ENCODE data around the gene SDCBP2. TPM values are rescaled to one million over a fixed set of nuclear protein-coding genes. Genes with fewer than 3 reads are reported as not detected.

Gene SDCBP2
- total and polyA plus RNA-seq, 10 of the 15 experiments (the other 5 are each of a cell fraction or from before 2014, with no cell fraction given), result 0.16 to 2.4 (median 1.1) TPM; not detected in 1

DNA sequence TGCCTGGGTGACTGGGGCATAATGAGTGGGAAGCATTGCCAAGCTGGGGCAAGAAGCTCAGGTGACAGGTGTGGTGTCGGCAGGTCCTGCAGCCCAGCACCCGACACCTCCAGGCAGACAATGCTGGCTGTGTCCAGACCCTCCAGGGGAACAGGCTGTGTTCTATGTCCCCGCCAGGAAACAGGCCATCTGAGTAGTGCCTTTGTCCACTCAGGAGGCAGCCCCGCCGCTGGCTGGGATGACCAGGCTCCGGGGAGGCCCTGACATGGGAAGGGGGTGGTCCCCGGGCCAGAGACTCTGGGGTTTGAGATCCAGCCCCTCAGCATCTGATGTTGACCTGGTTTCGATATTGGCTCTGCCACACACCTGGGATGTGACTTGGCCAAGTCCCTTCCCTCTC, 34.4 kb downstream of the SDCBP2 start:
- Histone ChIP-seq H3K9me3 (replicated peaks; ENCODE audit: control insufficient read depth, insufficient read depth, low read length) (no peaks in the 10 kb centered on the region), H3K27me3 (replicated peaks in 1 of 2; ENCODE audit: control insufficient read depth in 2 of 2, insufficient read depth in 2 of 2, low read length in 1 of 2) (peaks cover 0 to 2% of the 10 kb centered on the region in 2 experiments; a peak in 3 of 4 replicates), H3K9ac (ENCODE audit: control insufficient read depth, insufficient read depth, low read length) (no peak overlapping the region), H4K20me1 (ENCODE audit: control insufficient read depth, insufficient read depth) (no peaks in the 10 kb centered on the region), H3K4me1 (ENCODE audit: control insufficient read depth, insufficient read depth, low read length) (no peaks in the 10 kb centered on the region), H3K27ac (ENCODE audit: control insufficient read depth, insufficient read depth) (no peak overlapping the region), H3K4me3 (no peak overlapping the region), H3K36me3 (ENCODE audit: control insufficient read depth in 2 of 2, insufficient read depth in 2 of 2, low read length in 1 of 2) (no peaks in the 10 kb centered on the region), H2AFZ (ENCODE audit: control insufficient read depth, low read depth, low read length) (no peak overlapping the region), H3K79me2 (ENCODE audit: control insufficient read depth, insufficient read depth, low read length) (no peaks in the 10 kb centered on the region), H3K4me2 (ENCODE audit: control insufficient read depth, insufficient read depth) (no peak overlapping the region)
- ChIA-PET POLR2A (no interaction called here), RAD21 (ENCODE audit: unreplicated experiment) (no interaction called here), SMC1A (ENCODE audit: uncharacterized antibody, unreplicated experiment) (no interaction called here), CTCF (no interaction called here)
- TF ChIP-seq, protein P1, sequence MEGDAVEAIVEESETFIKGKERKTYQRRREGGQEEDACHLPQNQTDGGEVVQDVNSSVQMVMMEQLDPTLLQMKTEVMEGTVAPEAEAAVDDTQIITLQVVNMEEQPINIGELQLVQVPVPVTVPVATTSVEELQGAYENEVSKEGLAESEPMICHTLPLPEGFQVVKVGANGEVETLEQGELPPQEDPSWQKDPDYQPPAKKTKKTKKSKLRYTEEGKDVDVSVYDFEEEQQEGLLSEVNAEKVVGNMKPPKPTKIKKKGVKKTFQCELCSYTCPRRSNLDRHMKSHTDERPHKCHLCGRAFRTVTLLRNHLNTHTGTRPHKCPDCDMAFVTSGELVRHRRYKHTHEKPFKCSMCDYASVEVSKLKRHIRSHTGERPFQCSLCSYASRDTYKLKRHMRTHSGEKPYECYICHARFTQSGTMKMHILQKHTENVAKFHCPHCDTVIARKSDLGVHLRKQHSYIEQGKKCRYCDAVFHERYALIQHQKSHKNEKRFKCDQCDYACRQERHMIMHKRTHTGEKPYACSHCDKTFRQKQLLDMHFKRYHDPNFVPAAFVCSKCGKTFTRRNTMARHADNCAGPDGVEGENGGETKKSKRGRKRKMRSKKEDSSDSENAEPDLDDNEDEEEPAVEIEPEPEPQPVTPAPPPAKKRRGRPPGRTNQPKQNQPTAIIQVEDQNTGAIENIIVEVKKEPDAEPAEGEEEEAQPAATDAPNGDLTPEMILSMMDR (IDR thresholded peaks at IDR 0.05 in 2 of 3, conservative IDR thresholded peaks at IDR 0.05 in 1 of 3; ENCODE audit: control insufficient read depth in 2 of 3, extremely low read depth in 1 of 3, insufficient read depth in 1 of 3, low read depth in 3 of 3, low read length in 3 of 3), result no peak
- TF ChIP-seq, protein P2, sequence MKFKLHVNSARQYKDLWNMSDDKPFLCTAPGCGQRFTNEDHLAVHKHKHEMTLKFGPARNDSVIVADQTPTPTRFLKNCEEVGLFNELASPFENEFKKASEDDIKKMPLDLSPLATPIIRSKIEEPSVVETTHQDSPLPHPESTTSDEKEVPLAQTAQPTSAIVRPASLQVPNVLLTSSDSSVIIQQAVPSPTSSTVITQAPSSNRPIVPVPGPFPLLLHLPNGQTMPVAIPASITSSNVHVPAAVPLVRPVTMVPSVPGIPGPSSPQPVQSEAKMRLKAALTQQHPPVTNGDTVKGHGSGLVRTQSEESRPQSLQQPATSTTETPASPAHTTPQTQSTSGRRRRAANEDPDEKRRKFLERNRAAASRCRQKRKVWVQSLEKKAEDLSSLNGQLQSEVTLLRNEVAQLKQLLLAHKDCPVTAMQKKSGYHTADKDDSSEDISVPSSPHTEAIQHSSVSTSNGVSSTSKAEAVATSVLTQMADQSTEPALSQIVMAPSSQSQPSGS (IDR thresholded peaks at IDR 0.05; ENCODE audit: low read length), result no peak
- TF ChIP-seq POLR2AphosphoS5 (IDR thresholded peaks at IDR 0.05; ENCODE audit: low read length), result no peak
- TF ChIP-seq, protein P3, sequence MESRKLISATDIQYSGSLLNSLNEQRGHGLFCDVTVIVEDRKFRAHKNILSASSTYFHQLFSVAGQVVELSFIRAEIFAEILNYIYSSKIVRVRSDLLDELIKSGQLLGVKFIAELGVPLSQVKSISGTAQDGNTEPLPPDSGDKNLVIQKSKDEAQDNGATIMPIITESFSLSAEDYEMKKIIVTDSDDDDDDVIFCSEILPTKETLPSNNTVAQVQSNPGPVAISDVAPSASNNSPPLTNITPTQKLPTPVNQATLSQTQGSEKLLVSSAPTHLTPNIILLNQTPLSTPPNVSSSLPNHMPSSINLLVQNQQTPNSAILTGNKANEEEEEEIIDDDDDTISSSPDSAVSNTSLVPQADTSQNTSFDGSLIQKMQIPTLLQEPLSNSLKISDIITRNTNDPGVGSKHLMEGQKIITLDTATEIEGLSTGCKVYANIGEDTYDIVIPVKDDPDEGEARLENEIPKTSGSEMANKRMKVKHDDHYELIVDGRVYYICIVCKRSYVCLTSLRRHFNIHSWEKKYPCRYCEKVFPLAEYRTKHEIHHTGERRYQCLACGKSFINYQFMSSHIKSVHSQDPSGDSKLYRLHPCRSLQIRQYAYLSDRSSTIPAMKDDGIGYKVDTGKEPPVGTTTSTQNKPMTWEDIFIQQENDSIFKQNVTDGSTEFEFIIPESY (IDR thresholded peaks at IDR 0.05), result no peak
- TF ChIP-seq KDM1A (IDR thresholded peaks at IDR 0.05; ENCODE audit: borderline replicate concordance), result no peak
- TF ChIP-seq IKZF2 (IDR thresholded peaks at IDR 0.05), result no peak
- TF ChIP-seq CEBPB (IDR thresholded peaks at IDR 0.05; ENCODE audit: borderline replicate concordance in 1 of 2, low read depth in 2 of 2, low read length in 2 of 2), result no peak
- TF ChIP-seq SMAD5 (IDR thresholded peaks at IDR 0.05; ENCODE audit: low read depth), result no peak
- TF ChIP-seq NR2C1 (IDR thresholded peaks at IDR 0.05), result no peak
- TF ChIP-seq, protein P4, sequence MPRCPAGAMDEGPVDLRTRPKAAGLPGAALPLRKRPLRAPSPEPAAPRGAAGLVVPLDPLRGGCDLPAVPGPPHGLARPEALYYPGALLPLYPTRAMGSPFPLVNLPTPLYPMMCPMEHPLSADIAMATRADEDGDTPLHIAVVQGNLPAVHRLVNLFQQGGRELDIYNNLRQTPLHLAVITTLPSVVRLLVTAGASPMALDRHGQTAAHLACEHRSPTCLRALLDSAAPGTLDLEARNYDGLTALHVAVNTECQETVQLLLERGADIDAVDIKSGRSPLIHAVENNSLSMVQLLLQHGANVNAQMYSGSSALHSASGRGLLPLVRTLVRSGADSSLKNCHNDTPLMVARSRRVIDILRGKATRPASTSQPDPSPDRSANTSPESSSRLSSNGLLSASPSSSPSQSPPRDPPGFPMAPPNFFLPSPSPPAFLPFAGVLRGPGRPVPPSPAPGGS (IDR thresholded peaks at IDR 0.05; ENCODE audit: borderline replicate concordance, insufficient read depth, low read depth, low read length, poor library complexity, severe bottlenecking), result no peak
- TF ChIP-seq SUPT20H (IDR thresholded peaks at IDR 0.05; ENCODE audit: borderline replicate concordance, control insufficient read depth, low read depth, low read length), result no peak
- no peak for TF ChIP-seq RB1 (IDR thresholded peaks at IDR 0.05; ENCODE audit: borderline replicate concordance)
- no peak for TF ChIP-seq RAD21 (IDR thresholded peaks at IDR 0.05; ENCODE audit: insufficient read depth, low read depth, low read length)
- TF ChIP-seq CHD2 (IDR thresholded peaks at IDR 0.05; ENCODE audit: borderline replicate concordance, low read depth, low read length), result no peak
- no peak for TF ChIP-seq PAX5 (IDR thresholded peaks at IDR 0.05; ENCODE audit: borderline replicate concordance, low read depth, low read length)
- TF ChIP-seq, protein P5, sequence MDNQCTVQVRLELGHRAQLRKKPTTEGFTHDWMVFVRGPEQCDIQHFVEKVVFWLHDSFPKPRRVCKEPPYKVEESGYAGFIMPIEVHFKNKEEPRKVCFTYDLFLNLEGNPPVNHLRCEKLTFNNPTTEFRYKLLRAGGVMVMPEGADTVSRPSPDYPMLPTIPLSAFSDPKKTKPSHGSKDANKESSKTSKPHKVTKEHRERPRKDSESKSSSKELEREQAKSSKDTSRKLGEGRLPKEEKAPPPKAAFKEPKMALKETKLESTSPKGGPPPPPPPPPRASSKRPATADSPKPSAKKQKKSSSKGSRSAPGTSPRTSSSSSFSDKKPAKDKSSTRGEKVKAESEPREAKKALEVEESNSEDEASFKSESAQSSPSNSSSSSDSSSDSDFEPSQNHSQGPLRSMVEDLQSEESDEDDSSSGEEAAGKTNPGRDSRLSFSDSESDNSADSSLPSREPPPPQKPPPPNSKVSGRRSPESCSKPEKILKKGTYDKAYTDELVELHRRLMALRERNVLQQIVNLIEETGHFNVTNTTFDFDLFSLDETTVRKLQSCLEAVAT (IDR thresholded peaks at IDR 0.05), result no peak
- no peak for TF ChIP-seq MYB (IDR thresholded peaks at IDR 0.05; ENCODE audit: borderline replicate concordance, low read depth, low read length)
- in situ Hi-C loops (cut with MboI), result no loop called here
- FAIRE-seq (no peak), ATAC-seq (no peak), DNase-seq (ENCODE audit: low read depth, low spot score) (no peak)
- intact Hi-C loops (cut with micrococcal nuclease; ENCODE audit: unreplicated experiment), result no loop called here
- BruUV-seq (replicated peaks), result no TSS peak
- WGBS (ENCODE audit: insufficient coverage, insufficient replicate concordance, low lambda C conversion rate, missing lambda C conversion rate), result 47% methylated on average over 8 of the region's 8 CpGs

All from GM12878 (cell line).